Osteoblast (primary cell): ENCODE results near the gene GPX5. TPM values are rescaled to one million over a fixed set of nuclear protein-coding genes. Genes with fewer than 3 reads are reported as not detected.
"Not testable (repeated sequence)": the region's sequence is repeated elsewhere in the genome, so short reads cannot be mapped to it uniquely, and the experiment has no call there.

Source experiments
- DNase-seq: peaks from one replicate; pipeline ENCODE4 v3.0.0; 2011; ENCODE audit warnings: low spot score, mixed read lengths; ENCODE audit not compliant: insufficient read length; ENCODE audit errors: missing footprints
- H2AFZ ChIP-seq: 2 replicates; pipeline ENCODE4 v1.6.0; 2011; ENCODE audit warnings: mild to moderate bottlenecking, low read length
- H3K27ac ChIP-seq: 2 replicates; pipeline ENCODE4 v1.5.1; 2011; ENCODE audit warnings: mild to moderate bottlenecking, low read depth, low read length, moderate library complexity
- H3K27me3 ChIP-seq: 2 replicates; pipeline ENCODE4 v1.6.0; 2012; ENCODE audit warnings: mild to moderate bottlenecking, control low read depth, inconsistent platforms, low read length, moderate library complexity; ENCODE audit not compliant: insufficient read depth
- H3K36me3 ChIP-seq: 2 replicates; pipeline ENCODE4 v1.5.1; 2011; ENCODE audit warnings: mild to moderate bottlenecking, low read length, control low read depth, moderate library complexity; ENCODE audit not compliant: insufficient read depth
- H3K4me1 ChIP-seq: 2 replicates; pipeline ENCODE4 v1.5.1; 2011; ENCODE audit warnings: mild to moderate bottlenecking, low read length, control low read depth, moderate library complexity; ENCODE audit not compliant: insufficient read depth
- H3K4me2 ChIP-seq: 2 replicates; pipeline ENCODE4 v1.6.0; 2011; ENCODE audit warnings: mild to moderate bottlenecking, low read length; ENCODE audit not compliant: insufficient read depth
- H3K4me3 ChIP-seq: fragments of 200-600 bp; sonication (generic); 3 replicates; pipeline ENCODE4 v1.5.1; 2012; ENCODE audit warnings: mild to moderate bottlenecking, low read length, inconsistent platforms; ENCODE audit not compliant: insufficient read depth
- H3K79me2 ChIP-seq: 2 replicates; pipeline ENCODE4 v1.6.0; 2012; ENCODE audit warnings: mild to moderate bottlenecking, low read length, control low read depth, inconsistent platforms; ENCODE audit not compliant: insufficient read depth
- H3K9me3 ChIP-seq: 2 replicates; pipeline ENCODE4 v1.5.1; 2011; ENCODE audit warnings: low read depth, low read length, control low read depth
- H4K20me1 ChIP-seq: 2 replicates; pipeline ENCODE4 v1.6.0; 2012; ENCODE audit warnings: mild to moderate bottlenecking, low read length, control low read depth; ENCODE audit not compliant: insufficient read depth
- total RNA-seq: library from RNA; depleted of rRNA; stranded (reverse); fragments of >200 nt; gene quantifications from 2 replicates; pipeline ENCODE4 v1.2.3, GENCODE V29; 2012
- TF ChIP-seq, protein P1 (sequence below): IDR thresholded peaks from 2 replicates; pipeline ENCODE4 v1.5.1; 2011; ENCODE audit warnings: mild to moderate bottlenecking, low read depth, low read length, moderate library complexity; ENCODE audit errors: extremely low read depth

GPX5 gene
- total RNA-seq, 1 donor, result not detected

DNA sequence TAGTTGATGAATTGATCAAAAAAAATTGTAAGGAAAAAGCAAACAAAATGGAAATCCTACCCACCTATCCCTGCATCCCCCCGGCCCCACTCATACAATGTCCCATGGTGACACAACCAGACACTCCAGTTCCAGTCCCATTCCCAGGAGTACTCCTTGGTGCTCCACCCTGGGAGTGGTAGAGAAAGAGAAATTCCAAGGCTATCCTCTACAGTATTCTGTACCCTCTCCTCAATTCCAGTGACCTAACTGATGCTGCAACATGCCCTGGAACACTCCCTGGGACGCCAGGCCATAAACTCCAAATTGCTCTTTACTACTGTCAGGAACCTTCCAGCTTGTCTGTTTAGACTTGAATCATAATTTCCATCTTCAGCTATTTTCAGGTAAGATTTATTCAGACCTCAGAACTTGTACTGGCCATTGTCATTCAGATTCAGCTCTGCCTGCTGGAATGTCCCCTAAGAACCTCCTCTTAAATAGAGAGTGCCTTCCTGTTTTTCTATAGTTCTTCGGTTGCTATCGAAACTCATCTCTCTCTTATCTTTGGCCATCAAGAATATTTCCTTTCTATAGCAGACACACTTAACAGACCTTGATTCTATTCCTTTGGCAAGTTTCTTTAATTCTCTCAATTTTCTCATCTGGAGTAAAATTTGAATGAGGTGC, 18.7 kb upstream of the GPX5 start:
- no peaks in the 10 kb centered on the region for H3K79me2 ChIP-seq
- H3K36me3 ChIP-seq, result no peaks in the 10 kb centered on the region
- H3K4me3 ChIP-seq, result no peak overlapping the region
- no peaks in the 10 kb centered on the region for H3K9me3 ChIP-seq
- DNase-seq, result no peak
- no peak overlapping the region for H3K27ac ChIP-seq
- no peaks in the 10 kb centered on the region for H3K4me1 ChIP-seq
- H3K4me2 ChIP-seq, result no peak overlapping the region
- TF ChIP-seq, protein P1, sequence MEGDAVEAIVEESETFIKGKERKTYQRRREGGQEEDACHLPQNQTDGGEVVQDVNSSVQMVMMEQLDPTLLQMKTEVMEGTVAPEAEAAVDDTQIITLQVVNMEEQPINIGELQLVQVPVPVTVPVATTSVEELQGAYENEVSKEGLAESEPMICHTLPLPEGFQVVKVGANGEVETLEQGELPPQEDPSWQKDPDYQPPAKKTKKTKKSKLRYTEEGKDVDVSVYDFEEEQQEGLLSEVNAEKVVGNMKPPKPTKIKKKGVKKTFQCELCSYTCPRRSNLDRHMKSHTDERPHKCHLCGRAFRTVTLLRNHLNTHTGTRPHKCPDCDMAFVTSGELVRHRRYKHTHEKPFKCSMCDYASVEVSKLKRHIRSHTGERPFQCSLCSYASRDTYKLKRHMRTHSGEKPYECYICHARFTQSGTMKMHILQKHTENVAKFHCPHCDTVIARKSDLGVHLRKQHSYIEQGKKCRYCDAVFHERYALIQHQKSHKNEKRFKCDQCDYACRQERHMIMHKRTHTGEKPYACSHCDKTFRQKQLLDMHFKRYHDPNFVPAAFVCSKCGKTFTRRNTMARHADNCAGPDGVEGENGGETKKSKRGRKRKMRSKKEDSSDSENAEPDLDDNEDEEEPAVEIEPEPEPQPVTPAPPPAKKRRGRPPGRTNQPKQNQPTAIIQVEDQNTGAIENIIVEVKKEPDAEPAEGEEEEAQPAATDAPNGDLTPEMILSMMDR, result no peak
- no peaks in the 10 kb centered on the region for H3K27me3 ChIP-seq
- no peaks in the 10 kb centered on the region for H4K20me1 ChIP-seq
- H2AFZ ChIP-seq, result no peak overlapping the region

DNA sequence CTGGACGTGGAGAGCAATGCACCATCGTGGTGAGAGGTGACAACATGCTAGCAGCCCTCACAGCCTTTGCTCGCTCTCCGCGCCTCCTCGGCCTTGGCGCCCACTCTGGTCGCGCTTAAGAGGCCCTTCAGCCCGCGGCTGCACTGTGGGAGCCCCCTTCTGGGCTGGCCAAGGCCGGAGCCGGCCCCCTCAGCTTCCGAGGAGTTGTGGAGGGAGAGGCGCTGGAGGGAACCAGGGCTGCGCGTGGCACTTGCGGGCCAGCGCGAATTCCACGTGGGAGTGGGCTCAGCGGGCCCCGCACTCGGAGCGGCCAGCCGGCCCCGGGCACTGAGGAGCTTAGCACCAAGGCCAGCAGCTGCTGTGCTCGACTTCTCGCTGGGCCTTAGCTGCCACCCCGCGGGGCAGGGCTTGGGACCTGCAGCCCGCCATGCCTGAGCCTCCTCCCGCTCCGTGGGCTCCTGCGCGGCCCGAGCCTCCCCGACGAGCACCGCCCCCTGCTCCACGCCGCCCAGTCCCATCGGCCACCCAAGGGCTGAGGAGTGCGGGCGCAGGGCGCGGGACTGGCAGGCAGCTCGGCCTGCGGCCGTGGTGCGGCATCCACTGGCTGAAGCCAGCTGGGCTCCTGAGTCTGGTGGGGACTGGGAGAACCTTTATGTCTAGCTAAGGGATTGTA, 13.9 kb upstream of the GPX5 start:
- TF ChIP-seq, protein P1, result no peak
- H2AFZ ChIP-seq, result no peak overlapping the region
- H3K27ac ChIP-seq, result no peak overlapping the region
- no peak overlapping the region for H3K4me2 ChIP-seq
- no peaks in the 10 kb centered on the region for H3K27me3 ChIP-seq
- no peaks in the 10 kb centered on the region for H3K9me3 ChIP-seq
- H4K20me1 ChIP-seq, result no peaks in the 10 kb centered on the region
- H3K4me1 ChIP-seq, result no peaks in the 10 kb centered on the region
- no peak overlapping the region for H3K4me3 ChIP-seq
- H3K79me2 ChIP-seq, result no peaks in the 10 kb centered on the region
- H3K36me3 ChIP-seq, result no peaks in the 10 kb centered on the region
- no peak for DNase-seq

DNA sequence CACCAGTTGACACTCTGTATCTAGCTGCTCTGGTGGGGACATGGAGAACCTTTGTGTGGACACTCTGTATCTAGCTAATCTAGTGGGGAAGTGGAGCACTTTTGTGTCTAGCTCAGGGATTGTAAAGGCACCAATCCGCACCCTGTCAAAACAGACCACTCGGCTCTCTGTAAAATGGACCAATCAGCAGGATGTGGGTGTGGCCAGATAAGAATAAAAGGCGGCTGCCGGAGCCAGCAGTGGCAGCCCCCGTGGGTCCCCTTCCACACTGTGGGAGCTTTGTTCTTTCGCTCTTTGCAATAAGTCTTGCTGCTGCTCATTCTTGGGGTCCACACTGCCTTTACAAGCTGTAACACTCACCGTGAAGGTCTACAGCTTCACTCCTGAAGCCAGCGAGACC, 13.3 kb upstream of the GPX5 start:
- not testable (repeated sequence) for H3K4me2 ChIP-seq, H3K27me3 ChIP-seq, H3K4me3 ChIP-seq, H2AFZ ChIP-seq, H3K36me3 ChIP-seq, H3K79me2 ChIP-seq, DNase-seq, H3K4me1 ChIP-seq, H3K27ac ChIP-seq, H3K9me3 ChIP-seq, H4K20me1 ChIP-seq

DNA sequence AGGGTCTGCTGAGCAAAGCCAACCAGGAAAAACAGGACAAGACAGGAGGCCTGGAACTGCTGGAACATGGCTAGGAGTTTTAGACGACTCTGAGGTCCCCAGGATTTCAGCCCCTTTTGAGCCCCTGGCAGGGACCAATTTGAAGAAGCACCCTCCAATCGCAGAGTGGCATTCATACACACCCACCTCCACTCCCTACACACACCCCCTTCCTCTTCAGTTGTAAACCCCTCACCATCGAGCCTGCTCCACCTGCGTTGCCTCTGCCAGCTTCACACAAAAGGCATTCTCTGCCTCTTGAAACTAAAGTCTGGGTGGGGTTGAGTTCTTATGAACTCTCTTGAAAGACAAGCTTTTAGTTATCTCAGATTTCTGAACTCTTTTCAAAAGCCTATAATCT, 10.0 kb upstream of the GPX5 start, which contains the start of gene GPX6:
TSS of gene GPX6 (minus strand) at position 118 of the 400 bp plus-strand sequence. CDS start at position 68, 50 bp downstream.
- Histone ChIP-seq H2AFZ (no peak within 1 kb of the TSS), H3K27ac (no peak within 1 kb of the TSS), H3K79me2 (no peaks in the 10 kb centered on the region), H3K4me2 (no peak within 1 kb of the TSS), H3K27me3 (no peaks in the 10 kb centered on the region), H4K20me1 (no peaks in the 10 kb centered on the region), H3K4me1 (no peaks in the 10 kb centered on the region), H3K4me3 (no peak within 1 kb of the TSS), H3K36me3 (no peaks in the 10 kb centered on the region), H3K9me3 (no peaks in the 10 kb centered on the region)
- no peak for DNase-seq
- TF ChIP-seq, protein P1, result no peak
